LNCaP clone FGC (cell line): ENCODE results near the gene ZBTB47.

Experiments used
- DNase-seq: peaks from one replicate; pipeline ENCODE4 v3.0.0-alpha.2; 2011; ENCODE audit warnings: low read depth
- H3K4me3 ChIP-seq: 2 replicates; pipeline ENCODE4 v1.5.1; 2011; ENCODE audit warnings: mild to moderate bottlenecking, low read depth, low read length, control low read depth
- CTCF ChIP-seq: IDR thresholded peaks from 2 replicates; pipeline ENCODE4 v1.5.1; 2012; ENCODE audit warnings: mild to moderate bottlenecking; ENCODE audit not compliant: control insufficient read depth, insufficient read depth; ENCODE audit errors: extremely low read depth

Gene ZBTB47

DNA sequence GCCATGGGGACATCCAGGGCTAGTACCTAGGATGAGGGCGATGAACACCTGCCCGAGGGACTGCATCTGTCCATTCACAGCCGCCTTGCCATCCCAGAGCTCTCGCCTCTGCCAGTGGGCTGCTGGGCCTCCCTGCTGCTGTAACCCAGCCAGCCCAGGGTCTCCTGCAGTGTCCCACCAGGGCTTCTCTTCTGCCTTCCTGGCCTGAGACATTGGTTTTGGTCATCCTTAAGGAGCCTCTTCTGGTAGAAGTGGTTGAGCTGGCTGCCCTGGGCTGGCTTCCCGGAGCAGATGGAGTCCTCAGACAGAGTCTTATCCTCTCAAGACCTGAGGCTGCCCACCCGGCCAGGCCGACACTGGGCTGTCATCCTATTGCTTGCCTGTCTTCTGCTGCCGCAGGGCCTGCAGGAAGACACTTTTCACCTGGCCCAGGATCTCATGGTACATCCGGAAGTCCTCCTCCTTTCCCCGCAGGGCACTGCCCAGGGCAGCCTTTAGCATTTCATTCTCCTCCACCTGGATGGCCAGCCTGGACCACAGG is 55.2 kb downstream of the ZBTB47 start:
- DNase-seq: no peak
- H3K4me3 ChIP-seq: no peak overlapping the region
- no peak for TF ChIP-seq CTCF

- TF ChIP-seq CTCF: no peak
- DNase-seq: no peak
- no peak overlapping the region for H3K4me3 ChIP-seq
Observed at GRCh38 chr3:42709621-42710020, 56.1 kb downstream of the ZBTB47 start.

- DNase-seq: no peak
- no peak for TF ChIP-seq CTCF
- no peak overlapping the region for H3K4me3 ChIP-seq
Observed at GRCh38 chr3:42710323-42711021, 57.0 kb downstream of the ZBTB47 start.

GRCh38 chr3:42711491-42712343 is 58.2 kb downstream of the ZBTB47 start:
- no peak for TF ChIP-seq CTCF
- DNase-seq: no peak
- H3K4me3 ChIP-seq: no peak overlapping the region

GRCh38 chr3:42712344-42712648 is 58.8 kb downstream of the ZBTB47 start:
- H3K4me3 ChIP-seq: no peak overlapping the region
- no peak for DNase-seq
- TF ChIP-seq CTCF: no peak

DNA sequence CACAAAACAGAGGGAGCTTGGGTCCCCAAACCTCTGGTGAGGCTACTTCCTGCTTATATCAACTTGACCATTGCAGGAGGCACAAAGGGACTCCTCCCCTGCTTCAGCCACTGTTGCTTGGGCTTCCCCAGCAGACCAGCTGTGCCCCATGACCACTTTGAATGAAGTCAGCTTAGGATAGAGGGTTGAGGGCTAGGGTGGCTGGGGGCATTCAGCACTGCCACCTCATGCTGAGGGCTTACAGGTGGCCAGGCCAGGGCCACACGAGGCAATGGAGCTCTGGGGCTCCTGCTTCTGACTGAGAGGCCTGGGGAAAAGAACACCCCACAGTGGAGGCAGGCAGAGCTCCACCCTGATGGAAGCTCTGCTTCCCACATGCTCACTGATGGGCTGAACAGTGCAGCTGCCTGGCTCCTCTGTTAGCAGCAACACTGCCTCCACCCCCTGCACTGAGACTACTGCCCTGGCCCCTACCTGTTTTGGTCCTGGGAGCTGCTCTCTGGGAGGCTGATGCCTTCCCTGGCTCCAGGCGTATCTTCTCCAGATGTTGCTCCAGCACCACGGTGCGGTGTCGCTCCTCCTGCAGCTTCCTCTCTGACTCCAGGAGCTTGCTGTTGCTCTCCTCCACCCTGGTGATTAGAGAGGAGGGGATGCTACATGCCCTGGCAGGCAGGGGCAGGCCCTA is 59.3 kb downstream of the ZBTB47 start:
- no peak overlapping the region for H3K4me3 ChIP-seq
- DNase-seq: no peak
- no peak for TF ChIP-seq CTCF
